Renal pelvis (tissue), 4 donors: ENCODE measurements around the gene ST6GALNAC3. TPM values are rescaled to one million over a fixed set of nuclear protein-coding genes. Genes with fewer than 3 reads are reported as not detected.
"Not testable (repeated sequence)": the region's sequence is repeated elsewhere in the genome, so short reads cannot be mapped to it uniquely, and the experiment has no call there.

ENCODE experiments used
- DNase-seq: peaks from one replicate; pipeline ENCODE4 v3.0.0-alpha.2; 2013
- polyA plus RNA-seq, 3 donors: library from polyadenylated mRNA; unstranded; fragments of 120-200 nt; gene quantifications; one replicate each; pipeline ENCODE4 v1.2.1, GENCODE V29; 2013; ENCODE audit not compliant: insufficient read length in 3 of 3

Gene ST6GALNAC3
- polyA plus RNA-seq, 3 donors = 81.7 to 82.8 (median 81.9) TPM

DNA sequence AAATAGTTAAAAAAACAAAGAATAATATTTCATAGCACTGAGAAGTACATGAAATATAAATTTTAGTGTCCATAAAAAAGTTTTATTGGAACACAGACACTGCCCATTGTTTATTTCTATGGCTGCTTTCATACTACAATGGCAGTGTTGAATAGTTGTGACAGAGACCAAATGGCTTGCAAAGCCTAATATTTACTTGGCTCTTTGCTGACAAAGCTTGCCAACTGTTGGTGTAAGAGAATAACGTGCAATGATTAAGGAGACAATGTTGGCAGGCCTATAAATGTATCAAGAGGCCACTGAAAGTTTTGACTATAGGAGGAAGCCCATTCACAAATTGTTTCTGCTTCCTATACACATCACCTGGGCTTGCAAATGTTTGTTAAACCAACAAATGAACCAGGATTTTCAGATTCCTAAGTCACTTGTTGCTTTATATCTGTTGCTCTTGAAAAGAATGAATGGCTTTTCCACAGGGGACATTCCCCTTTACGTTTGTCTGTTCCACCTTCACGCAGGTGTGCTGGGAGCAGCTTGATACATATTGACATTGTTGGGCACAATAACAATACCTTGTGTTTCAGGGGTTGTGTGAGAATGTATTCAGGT, 5.5 kb upstream of the ST6GALNAC3 start:
- DNase-seq = peak; percentile 27

GRCh38 chr1:76070538-76070937, 4.0 kb upstream of the ST6GALNAC3 start:
- DNase-seq = no peak

GRCh38 chr1:76073481-76073880, 1.1 kb upstream of the ST6GALNAC3 start:
- DNase-seq = no peak

DNA sequence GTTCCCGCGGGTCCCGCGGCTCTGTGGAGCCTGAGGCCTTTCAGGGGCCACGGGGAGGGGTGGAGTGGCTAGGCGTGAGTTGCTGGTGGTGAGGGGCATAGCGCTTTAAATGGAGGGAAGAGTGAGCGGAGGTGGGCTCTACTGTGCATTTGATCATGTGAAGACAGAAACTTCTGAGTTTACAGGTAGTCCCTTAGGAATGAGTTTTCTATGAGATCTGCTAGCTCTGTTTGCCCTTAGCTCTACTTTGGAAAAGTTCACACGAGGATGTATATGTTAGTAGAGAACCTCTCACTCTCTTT, 593 bp downstream of the ST6GALNAC3 start:
- DNase-seq = no peak

GRCh38 chr1:76075877-76076276, 1.3 kb downstream of the ST6GALNAC3 start:
- DNase-seq = no peak

- DNase-seq = no peak
These were observed 5.1 kb downstream of the ST6GALNAC3 start for GRCh38 chr1:76079475-76080227.

DNA sequence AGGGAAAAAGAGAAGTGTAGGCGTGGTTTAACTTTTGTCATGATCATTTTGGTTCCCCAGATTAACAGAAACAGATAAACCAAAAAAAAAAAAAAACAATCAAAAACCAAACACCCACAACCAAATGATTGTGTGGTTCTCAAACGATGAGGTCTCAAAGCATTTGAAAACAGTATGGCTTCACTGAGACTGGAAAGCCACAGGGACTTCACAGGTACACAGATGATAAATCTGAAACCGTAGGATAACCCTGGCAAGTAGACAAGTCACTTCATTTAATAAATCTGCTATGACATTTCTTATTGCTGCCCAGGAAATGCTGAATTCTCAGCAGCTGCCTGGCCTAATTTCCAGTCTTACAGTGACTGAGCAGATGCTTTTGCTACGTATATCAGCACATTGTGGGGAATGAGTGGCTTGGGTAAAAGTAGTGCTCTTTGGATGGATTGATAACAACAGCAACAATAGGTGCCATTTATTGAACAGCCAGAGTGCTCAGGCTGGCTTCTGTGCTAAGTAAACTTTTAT, 6.1 kb downstream of the ST6GALNAC3 start:
- DNase-seq = no peak

DNA sequence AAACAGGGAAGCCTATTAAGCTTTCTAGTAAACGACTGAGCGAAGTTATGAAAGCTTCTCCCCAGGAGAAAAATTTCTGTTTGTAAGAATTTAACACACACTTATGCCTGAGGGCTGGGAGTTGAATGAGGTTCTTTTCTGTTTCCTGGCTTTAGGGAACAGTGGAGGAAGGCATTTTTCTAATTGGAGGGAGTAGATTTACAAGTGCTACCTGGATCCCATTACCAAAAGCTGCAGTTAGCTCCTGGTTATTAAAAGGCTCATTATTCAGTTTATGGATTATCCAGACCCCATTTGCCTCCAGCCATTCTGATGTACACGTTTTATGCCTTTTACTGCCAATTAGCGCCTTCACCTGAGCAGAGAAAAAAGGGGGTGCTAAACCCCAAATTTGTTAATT, 7.5 kb downstream of the ST6GALNAC3 start:
- DNase-seq = no peak

GRCh38 chr1:76083189-76083588, 8.6 kb downstream of the ST6GALNAC3 start:
- no peak for DNase-seq

- no peak for DNase-seq
These were observed 9.6 kb downstream of the ST6GALNAC3 start for GRCh38 chr1:76084029-76084627.

- no peak for DNase-seq
These were observed 10.1 kb downstream of the ST6GALNAC3 start for GRCh38 chr1:76084685-76085084.

DNA sequence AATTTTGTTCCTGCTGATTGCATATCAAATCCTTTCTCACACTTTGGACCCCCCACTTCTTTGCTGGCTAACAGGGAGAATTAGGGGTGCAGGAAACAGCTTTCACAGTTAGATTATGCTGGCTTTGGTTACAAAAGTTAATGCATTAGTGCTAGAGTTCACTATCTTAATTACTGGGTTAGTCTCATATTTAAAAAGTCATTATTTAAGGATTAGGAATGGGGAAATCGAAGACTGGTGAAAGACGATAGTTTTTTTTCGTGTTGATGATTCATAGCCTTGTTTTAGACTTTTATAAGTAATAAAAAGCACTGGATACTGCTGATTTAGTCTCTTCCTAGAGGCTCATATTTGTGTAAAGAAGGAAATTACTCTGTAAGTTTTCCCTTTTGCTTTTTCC, 11.6 kb downstream of the ST6GALNAC3 start:
- no peak for DNase-seq

- DNase-seq = no peak
These were observed 12.1 kb downstream of the ST6GALNAC3 start for GRCh38 chr1:76086597-76086996.

GRCh38 chr1:76090283-76091203, 16.0 kb downstream of the ST6GALNAC3 start:
- DNase-seq = no peak

GRCh38 chr1:76092812-76093211, 18.3 kb downstream of the ST6GALNAC3 start:
- DNase-seq = peak; percentile 57

DNA sequence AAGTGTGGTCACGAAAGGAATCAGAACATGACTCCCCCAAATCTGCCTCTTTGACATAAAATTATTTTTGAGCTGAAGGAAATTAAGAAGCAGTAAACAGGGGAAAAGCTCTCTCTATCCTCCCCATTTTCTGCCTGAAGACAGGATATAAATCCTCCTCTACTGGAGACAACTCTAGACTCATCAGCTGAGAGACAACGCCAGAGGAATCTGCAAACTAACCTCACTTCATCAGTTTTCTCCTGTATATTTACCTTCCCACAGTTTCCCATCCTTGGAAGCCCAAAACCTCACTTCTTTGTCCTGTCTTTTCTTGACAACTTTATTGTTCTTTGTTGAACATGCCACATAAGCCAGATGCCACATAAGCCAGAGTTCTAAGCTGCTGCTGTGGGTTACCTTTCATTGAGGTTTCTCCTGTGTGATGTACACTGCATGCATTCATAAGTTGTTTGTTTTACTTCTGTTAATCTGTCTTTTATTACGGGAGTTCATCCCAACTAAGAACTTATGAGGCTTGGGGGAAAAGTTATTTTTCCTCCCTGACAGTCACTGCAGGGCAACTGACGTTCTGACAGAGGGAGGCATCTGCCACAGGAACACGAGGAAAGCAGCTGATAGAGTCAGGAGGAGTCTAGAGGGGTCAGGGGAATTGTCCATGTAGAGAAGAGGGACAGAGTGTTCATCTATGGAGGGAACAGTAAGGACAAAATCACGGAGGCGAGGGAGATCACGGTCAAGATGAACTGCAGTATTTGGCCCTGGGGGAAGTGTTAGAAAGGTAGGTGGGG, 19.2 kb downstream of the ST6GALNAC3 start:
- no peak for DNase-seq

DNA sequence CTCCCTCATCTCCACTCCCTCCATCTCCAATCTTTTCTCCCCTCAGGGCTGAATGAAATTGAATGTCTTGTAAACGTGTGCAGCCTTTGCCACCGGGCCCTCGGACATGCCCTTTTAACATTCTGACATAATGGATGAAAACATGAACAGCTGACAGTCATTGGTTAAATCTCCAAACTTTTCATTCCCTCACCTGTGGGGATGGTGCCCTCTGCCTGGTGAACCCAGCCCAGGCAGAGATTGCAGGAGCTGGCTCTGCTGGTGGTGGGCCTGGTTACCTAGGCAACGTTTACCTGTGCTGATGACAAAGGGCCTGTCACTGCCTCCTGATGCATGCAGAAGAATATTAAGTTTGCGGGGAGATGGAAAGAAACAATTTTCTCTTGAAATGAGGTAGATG, 21.3 kb downstream of the ST6GALNAC3 start:
- DNase-seq = no peak

DNA sequence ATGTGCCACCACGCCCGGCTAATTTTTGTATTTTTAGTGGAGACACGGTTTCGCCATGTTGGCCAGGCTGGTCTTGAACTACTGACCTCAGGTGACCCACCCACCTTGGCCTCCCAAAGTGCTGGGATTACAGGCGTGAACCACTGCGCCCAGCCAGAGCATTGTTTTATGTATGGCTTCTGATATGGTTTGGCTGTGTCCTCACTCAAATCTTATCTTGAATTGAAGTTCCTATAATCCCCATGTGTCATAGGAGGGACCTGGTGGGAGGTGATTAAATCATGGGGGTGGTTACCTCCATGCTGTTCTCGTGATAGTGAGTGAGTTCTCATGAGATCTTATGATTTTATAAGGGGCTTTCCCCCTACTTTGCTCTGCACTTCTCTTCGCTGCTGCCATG, 22.5 kb downstream of the ST6GALNAC3 start:
- DNase-seq = not testable (repeated sequence)

DNA sequence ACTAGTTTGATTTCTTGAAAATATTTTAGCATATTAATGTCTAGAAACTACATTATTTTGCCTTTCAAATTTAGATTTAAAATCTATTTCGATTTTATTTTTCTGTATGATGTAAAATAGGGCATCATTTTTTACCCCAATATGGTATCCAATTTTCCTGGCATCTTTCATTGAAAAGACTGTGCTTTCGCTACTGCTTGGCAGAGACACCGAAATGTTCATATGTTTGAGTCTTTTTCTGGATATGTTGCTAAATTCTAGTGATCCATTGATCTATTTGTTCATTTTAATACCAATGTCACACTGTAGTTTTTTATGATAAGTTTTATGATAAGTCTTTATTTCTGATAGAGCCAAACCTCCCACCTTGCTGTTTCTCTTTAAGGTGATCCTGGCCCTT, 24.3 kb downstream of the ST6GALNAC3 start:
- no peak for DNase-seq

DNA sequence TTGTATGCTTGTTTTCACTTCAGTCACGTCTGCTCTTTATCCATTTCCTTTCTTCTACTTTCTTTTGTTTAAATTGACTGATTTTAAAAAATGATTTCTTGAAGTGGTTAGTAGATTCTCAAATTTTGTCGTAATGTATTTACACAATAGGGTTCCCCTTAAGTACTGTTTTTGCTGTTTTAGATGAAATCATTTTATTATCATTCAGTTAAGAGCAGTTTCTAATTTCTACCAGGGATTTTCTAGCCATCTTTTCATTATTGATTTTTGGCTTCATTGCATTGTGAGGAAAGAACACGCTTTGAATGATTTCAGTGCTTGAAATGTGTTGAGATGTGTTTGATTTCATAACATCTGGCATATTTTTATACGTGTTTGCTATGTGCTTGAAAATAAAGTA, 27.0 kb downstream of the ST6GALNAC3 start:
- DNase-seq = no peak

DNA sequence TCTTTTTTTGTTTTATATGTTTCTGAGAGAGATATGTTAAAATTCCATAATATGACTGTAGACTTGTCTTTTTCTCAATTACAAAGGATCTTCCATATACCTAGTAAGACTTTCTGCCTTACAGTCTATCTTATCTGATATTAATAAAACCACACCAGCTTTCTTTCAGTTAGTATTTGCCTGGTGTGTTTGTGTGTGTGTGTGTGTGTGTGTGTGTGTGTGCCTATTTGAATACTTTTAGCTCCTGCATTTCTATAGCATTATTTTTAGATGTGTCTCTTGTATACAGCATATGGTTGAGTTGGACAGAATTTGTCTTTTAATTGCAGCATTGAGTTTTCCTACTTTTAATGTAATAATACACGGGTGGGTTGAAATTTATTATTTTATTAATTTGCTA, 27.5 kb downstream of the ST6GALNAC3 start:
- DNase-seq = no peak
